ENCODE measurements around the gene NTRK1.

DNA sequence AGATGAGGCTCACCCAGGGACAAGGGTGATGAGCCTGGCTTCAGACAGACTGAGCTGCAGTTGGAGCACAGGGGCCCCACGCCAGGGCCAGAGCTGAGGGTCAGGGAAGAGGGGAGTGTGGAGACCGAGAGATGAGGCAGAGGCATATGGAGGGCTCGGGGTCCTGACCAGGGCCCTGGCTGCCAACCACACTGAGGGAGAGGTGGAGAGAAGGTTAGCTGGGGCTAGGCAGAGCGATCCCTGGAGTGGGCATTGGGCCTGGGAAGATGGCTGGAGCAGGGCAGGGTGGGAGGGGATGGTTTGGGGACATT, 40.9 kb downstream of the NTRK1 start:
- TF ChIP-seq, protein P1, sequence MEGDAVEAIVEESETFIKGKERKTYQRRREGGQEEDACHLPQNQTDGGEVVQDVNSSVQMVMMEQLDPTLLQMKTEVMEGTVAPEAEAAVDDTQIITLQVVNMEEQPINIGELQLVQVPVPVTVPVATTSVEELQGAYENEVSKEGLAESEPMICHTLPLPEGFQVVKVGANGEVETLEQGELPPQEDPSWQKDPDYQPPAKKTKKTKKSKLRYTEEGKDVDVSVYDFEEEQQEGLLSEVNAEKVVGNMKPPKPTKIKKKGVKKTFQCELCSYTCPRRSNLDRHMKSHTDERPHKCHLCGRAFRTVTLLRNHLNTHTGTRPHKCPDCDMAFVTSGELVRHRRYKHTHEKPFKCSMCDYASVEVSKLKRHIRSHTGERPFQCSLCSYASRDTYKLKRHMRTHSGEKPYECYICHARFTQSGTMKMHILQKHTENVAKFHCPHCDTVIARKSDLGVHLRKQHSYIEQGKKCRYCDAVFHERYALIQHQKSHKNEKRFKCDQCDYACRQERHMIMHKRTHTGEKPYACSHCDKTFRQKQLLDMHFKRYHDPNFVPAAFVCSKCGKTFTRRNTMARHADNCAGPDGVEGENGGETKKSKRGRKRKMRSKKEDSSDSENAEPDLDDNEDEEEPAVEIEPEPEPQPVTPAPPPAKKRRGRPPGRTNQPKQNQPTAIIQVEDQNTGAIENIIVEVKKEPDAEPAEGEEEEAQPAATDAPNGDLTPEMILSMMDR (IDR thresholded peaks at IDR 0.05): no peak
- no peak for TF ChIP-seq POLR2A (IDR thresholded peaks at IDR 0.05)

Data from prostate gland (tissue), 2 donors.